Mammary epithelial cell (primary cell): ENCODE results near the gene HAUS3.

ENCODE experiments used
- EZH2 ChIP-seq: IDR thresholded peaks from 2 replicates; pipeline ENCODE4 v1.6.1; 2012; ENCODE audit warnings: low read length, inconsistent platforms, borderline replicate concordance
- TF ChIP-seq, protein P1 (sequence below), 2 donors: IDR thresholded peaks in 1 of 2; conservative IDR thresholded peaks in 1 of 2; 2 replicates each; pipeline ENCODE4 v1.5.1; 2011 to 2012; ENCODE audit warnings: inconsistent platforms in 2 of 2, low read length in 2 of 2, mild to moderate bottlenecking in 2 of 2, control low read depth in 1 of 2, low read depth in 1 of 2; ENCODE audit not compliant: insufficient read depth in 1 of 2; ENCODE audit errors: extremely low read depth in 1 of 2

DNA sequence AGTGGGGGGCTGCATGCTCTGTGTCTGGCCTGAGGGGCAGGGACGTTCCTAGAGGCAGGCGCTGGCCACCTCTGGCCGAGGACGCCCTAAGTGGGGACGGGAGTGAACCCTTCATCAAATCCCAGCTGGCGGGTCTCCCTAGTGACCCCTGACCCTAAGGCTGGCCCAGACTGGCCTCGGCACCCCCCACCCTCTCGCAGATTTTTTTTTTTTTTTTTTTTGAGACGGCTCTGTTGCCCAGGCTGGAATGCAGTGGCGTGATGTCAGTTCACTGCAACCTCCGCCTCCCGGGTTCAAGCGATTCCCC, 21.0 kb upstream of the HAUS3 start:
- TF ChIP-seq, protein P1, sequence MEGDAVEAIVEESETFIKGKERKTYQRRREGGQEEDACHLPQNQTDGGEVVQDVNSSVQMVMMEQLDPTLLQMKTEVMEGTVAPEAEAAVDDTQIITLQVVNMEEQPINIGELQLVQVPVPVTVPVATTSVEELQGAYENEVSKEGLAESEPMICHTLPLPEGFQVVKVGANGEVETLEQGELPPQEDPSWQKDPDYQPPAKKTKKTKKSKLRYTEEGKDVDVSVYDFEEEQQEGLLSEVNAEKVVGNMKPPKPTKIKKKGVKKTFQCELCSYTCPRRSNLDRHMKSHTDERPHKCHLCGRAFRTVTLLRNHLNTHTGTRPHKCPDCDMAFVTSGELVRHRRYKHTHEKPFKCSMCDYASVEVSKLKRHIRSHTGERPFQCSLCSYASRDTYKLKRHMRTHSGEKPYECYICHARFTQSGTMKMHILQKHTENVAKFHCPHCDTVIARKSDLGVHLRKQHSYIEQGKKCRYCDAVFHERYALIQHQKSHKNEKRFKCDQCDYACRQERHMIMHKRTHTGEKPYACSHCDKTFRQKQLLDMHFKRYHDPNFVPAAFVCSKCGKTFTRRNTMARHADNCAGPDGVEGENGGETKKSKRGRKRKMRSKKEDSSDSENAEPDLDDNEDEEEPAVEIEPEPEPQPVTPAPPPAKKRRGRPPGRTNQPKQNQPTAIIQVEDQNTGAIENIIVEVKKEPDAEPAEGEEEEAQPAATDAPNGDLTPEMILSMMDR (conservative IDR thresholded peaks at IDR 0.05 in 1 of 2, IDR thresholded peaks at IDR 0.05 in 1 of 2; ENCODE audit: extremely low read depth in 1 of 2, insufficient read depth in 1 of 2, low read depth in 1 of 2, low read length in 2 of 2) = no peak
- TF ChIP-seq EZH2 = no peak
